ENCODE data around the gene BFAR. TPM values are rescaled to one million over a fixed set of nuclear protein-coding genes. Genes with fewer than 3 reads are reported as not detected.

BFAR gene
- 60.3 and 63.9 TPM in 2 replicates for total RNA-seq

GRCh38 chr16:14632693-14633569 is at the start of gene BFAR:
Gene BFAR, plus strand, starts transcription at chr16:14632951. Its CDS starts 11,396 bp downstream, at chr16:14644347.

GRCh38 chr16:14629919-14630619 is 2.7 kb upstream of the BFAR start, which contains the start of gene PARN:
Gene PARN, minus strand, starts transcription at chr16:14630260. Its CDS starts 135 bp downstream, at chr16:14630125.

GRCh38 chr16:14694129-14694528 is 61.4 kb downstream of the BFAR start, which contains the start of gene PLA2G10:
Gene PLA2G10, minus strand, starts transcription at chr16:14694308. Its CDS starts 79 bp downstream, at chr16:14694229.

GRCh38 chr16:14703156-14704011 is 70.6 kb downstream of the BFAR start, which contains the start of gene NPIPA3:
Gene NPIPA3, plus strand, starts transcription at chr16:14703411. Its CDS starts 5,533 bp downstream, at chr16:14708944.

Other genes with a start within 250 kb of the BFAR start
- gene PARN, start 2.7 kb upstream of the BFAR start, total RNA-seq, result 22.6 and 24.4 TPM in 2 replicates
- not detected in 2 replicates for gene PLA2G10, start 61.4 kb downstream of the BFAR start, total RNA-seq
- gene NPIPA3, start 70.5 kb downstream of the BFAR start, total RNA-seq, result 0.69 and 0.98 TPM in 2 replicates
- gene NPIPA2, start 109.6 kb downstream of the BFAR start, total RNA-seq, result 0.69 and 0.98 TPM in 2 replicates
- gene NOMO1, start 200.8 kb downstream of the BFAR start, total RNA-seq, result 165 and 264 TPM in 2 replicates

Measured in smooth muscle cell of the pulmonary artery (primary cell).